GM19025 (cell line): ENCODE data around the gene ZNF138.

Experiments
- ATAC-seq: cut with Tn5 transposase; IDR thresholded peaks from one replicate; pipeline ENCODE4 v1.9.1; 2021; ENCODE audit warnings: mild to moderate bottlenecking, low read depth, moderate library complexity; ENCODE audit not compliant: unreplicated experiment

ZNF138 gene

GRCh38 chr7:64874114-64874513 is 79.9 kb downstream of the ZNF138 start:
- ATAC-seq, result no peak

DNA sequence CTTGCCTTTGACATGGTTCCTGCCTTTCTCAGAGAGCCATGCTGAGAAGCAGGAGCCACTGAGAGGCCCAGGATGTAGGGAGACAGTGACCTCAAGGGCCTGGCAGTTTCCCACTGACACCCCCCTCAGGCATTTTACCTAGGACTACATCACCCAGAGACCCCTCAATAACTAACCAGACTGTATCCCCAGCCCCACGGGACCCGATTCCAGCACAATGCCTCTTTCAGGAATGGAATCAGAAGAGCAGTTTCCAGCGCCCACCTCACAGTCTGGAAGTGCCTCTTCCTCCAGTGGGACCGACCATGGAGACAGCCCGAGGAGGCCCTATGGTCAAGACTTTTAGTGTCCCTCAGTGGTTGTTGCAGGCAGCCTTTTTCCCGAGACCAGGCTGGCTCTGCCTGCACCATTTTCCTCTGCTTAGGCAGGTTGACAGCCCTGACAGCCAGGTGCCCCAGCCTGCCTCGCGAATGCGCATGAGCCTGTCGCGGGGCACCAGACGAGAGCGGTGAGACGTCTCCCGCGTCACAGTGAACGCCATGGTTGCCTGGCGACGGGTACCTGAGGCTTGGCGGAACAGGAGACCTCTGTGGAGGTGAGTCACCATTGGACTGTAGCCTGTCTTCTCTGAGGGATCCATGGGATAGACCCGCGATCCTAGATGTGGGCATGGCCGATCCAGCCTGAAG is 80.5 kb downstream of the ZNF138 start:
- ATAC-seq, result no peak

DNA sequence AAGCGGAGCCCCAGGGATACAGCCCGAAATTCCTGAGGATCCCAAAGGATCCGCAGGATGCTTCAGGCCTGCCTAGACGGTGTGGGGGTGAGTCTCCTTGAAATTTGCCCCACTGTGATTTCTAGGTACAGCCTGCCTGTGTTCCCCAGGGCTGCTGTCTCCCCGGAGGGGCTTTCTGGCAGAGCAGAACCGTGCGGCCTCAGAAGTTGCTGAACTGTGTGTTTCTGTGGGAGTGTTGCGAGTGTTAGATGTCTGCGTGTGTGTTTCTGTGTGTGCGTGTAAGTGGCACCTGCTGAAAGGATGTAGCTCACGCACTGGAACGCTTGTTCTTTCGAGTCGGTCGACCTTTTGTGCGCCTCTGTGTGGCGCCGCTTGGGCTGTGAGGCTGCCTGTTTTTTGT is 81.0 kb downstream of the ZNF138 start:
- ATAC-seq, result no peak

- ATAC-seq, result no peak
These were observed 81.6 kb downstream of the ZNF138 start for GRCh38 chr7:64875658-64876406.

GRCh38 chr7:64876792-64877713 is 82.8 kb downstream of the ZNF138 start:
- ATAC-seq, result no peak

- no peak for ATAC-seq
These were observed 83.7 kb downstream of the ZNF138 start for GRCh38 chr7:64877714-64878610.

DNA sequence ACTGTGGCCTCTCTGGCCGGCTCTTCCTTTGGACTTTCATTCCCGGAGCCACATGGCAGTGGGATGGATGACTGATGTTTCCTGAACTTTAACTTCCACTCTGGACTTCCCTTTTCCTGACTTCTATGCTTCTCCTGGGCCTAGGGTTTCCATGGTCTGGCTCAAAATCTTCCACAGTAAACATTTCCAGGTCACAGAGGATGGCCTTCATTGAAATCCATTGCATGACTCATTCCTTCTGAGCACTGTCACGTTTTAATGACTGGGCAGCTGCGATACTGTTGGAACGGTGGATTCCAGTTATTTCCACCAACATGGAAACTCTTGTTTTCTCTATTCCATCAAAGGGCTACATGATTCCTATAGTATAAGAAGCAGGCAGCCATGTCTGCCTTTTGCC is 84.5 kb downstream of the ZNF138 start:
- ATAC-seq, result no peak

GRCh38 chr7:64879086-64879730 is 85.0 kb downstream of the ZNF138 start:
- no peak for ATAC-seq

DNA sequence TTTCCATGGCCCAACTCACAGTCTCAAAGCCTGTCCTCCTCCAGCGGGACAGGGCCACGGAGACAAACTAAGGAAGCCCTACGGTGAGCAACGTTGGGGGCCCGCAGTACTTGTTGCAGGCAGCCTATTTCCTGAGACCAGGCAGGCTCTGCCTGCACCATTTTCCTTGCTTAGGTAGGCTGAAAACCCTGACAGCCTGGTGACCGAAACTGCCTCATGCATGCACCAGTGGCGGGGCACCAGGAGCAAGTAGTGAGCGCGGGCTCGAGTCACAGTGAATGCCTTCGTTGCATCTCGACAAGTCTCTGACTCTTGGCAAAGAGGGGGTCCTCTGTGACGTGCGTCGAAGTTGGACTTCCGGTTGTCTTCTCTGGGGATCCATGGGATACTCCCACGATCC is 85.6 kb downstream of the ZNF138 start:
- no peak for ATAC-seq

- no peak for ATAC-seq
These were observed 86.4 kb downstream of the ZNF138 start for GRCh38 chr7:64880322-64881297.

DNA sequence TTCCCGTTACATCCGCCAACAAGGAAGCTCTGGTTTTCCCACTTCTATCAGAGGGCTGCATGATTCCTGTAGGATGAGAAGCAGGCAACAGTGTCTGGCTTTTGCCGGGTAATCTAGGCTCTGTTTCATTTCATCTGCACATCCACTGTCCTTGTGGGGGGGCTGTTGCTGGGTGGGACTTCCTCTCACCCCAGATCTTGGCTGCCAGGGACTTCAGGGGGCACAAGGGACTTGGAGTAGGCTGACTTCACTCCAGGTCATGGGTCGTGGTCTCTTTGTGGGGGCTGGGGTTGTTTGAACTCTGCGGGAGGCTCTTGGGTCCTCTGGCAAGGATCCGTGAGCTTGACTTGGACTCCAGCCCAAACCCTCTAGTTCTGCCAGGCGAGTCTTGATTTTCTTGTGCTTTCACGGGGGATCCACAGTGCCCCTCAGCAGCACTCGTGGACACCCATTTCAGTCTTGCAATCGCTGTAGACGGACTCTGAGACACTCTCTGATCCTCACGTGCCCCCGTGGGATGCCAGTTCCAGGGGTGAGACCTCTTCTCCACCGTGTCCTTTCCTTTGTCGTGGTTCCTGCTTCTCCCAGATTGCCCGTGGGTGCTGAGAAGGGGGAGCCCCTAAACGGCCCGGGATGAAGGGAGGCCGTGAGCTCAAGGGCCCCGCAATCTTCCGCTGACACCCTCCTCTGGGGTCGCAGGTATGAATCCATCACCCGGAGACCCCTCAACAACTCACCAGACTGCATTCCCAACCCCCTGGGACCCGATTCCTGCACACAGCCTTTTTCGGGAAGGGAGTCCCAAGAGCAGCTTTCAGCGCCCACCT is 87.4 kb downstream of the ZNF138 start:
- no peak for ATAC-seq

- ATAC-seq, result no peak
These were observed 88.3 kb downstream of the ZNF138 start for GRCh38 chr7:64882341-64883112.
